Measurements from ENCODE around the gene GABBR2. TPM values are rescaled to one million over a fixed set of nuclear protein-coding genes. Genes with fewer than 3 reads are reported as not detected.

The GABBR2 gene
- total RNA-seq, 1 donor from 2014 or later = not detected

- no peak overlapping the region for H3K4me3 ChIP-seq (ENCODE audit: low read depth, low read length)
- DNase-seq (ENCODE audit: low read depth) (no peak), FAIRE-seq (no peak)
- no peaks in the 10 kb centered on the region for H3K36me3 ChIP-seq (ENCODE audit: control insufficient read depth, insufficient read depth, low read length)
- H3K27me3 ChIP-seq (ENCODE audit: control insufficient read depth, insufficient read depth, low read length) = peaks cover 2% of the 10 kb centered on the region
- no peak for TF ChIP-seq CTCF (IDR thresholded peaks at IDR 0.05; ENCODE audit: insufficient read depth, low read length, severe bottlenecking)
These were observed 266.2 kb downstream of the GABBR2 start for GRCh38 chr9:98442541-98442940.

GRCh38 chr9:98442114-98442513, 266.6 kb downstream of the GABBR2 start:
- FAIRE-seq (no peak), DNase-seq (ENCODE audit: low read depth) (no peak)
- Histone ChIP-seq H3K36me3 (ENCODE audit: control insufficient read depth, insufficient read depth, low read length) (no peaks in the 10 kb centered on the region), H3K4me3 (ENCODE audit: low read depth, low read length) (no peak overlapping the region), H3K27me3 (ENCODE audit: control insufficient read depth, insufficient read depth, low read length) (peaks cover 2% of the 10 kb centered on the region)
- TF ChIP-seq CTCF (IDR thresholded peaks at IDR 0.05; ENCODE audit: insufficient read depth, low read length, severe bottlenecking) = no peak

GRCh38 chr9:98438666-98439065, 270.1 kb downstream of the GABBR2 start:
- no peak for FAIRE-seq
- TF ChIP-seq CTCF (IDR thresholded peaks at IDR 0.05; ENCODE audit: insufficient read depth, low read length, severe bottlenecking) = no peak
- Histone ChIP-seq H3K27me3 (ENCODE audit: control insufficient read depth, insufficient read depth, low read length) (peaks cover 2% of the 10 kb centered on the region), H3K4me3 (ENCODE audit: low read depth, low read length) (no peak overlapping the region), H3K36me3 (ENCODE audit: control insufficient read depth, insufficient read depth, low read length) (no peaks in the 10 kb centered on the region)
- no peak for DNase-seq (ENCODE audit: low read depth)

- no peak for DNase-seq (ENCODE audit: low read depth)
- peak; percentile 73 for FAIRE-seq
- Histone ChIP-seq H3K36me3 (ENCODE audit: control insufficient read depth, insufficient read depth, low read length) (no peaks in the 10 kb centered on the region), H3K27me3 (ENCODE audit: control insufficient read depth, insufficient read depth, low read length) (peaks cover 2% of the 10 kb centered on the region), H3K4me3 (ENCODE audit: low read depth, low read length) (no peak overlapping the region)
- no peak for TF ChIP-seq CTCF (IDR thresholded peaks at IDR 0.05; ENCODE audit: insufficient read depth, low read length, severe bottlenecking)
These were observed 271.2 kb downstream of the GABBR2 start for GRCh38 chr9:98437458-98438034.

GRCh38 chr9:98432960-98433359, 275.8 kb downstream of the GABBR2 start:
- DNase-seq (ENCODE audit: low read depth) = no peak
- Histone ChIP-seq H3K36me3 (ENCODE audit: control insufficient read depth, insufficient read depth, low read length) (no peaks in the 10 kb centered on the region), H3K27me3 (ENCODE audit: control insufficient read depth, insufficient read depth, low read length) (peaks cover 1% of the 10 kb centered on the region), H3K4me3 (ENCODE audit: low read depth, low read length) (no peak overlapping the region)
- TF ChIP-seq CTCF (IDR thresholded peaks at IDR 0.05; ENCODE audit: insufficient read depth, low read length, severe bottlenecking) = no peak
- FAIRE-seq = no peak

GRCh38 chr9:98432134-98432533, 276.6 kb downstream of the GABBR2 start:
- H3K36me3 ChIP-seq (ENCODE audit: control insufficient read depth, insufficient read depth, low read length) = no peaks in the 10 kb centered on the region
- TF ChIP-seq CTCF (IDR thresholded peaks at IDR 0.05; ENCODE audit: insufficient read depth, low read length, severe bottlenecking) = no peak
- FAIRE-seq (no peak), DNase-seq (ENCODE audit: low read depth) (no peak)
- H3K4me3 ChIP-seq (ENCODE audit: low read depth, low read length) = no peak overlapping the region
- peaks cover 1% of the 10 kb centered on the region for H3K27me3 ChIP-seq (ENCODE audit: control insufficient read depth, insufficient read depth, low read length)

Measured in bronchial epithelial cell (primary cell).